Upper lobe of right lung (tissue), 1 donor: ENCODE results near the gene TMEM91. TPM values are rescaled to one million over a fixed set of nuclear protein-coding genes. Genes with fewer than 3 reads are reported as not detected.
A peak's percentile ranks its signal among the peaks of the same experiment; 100 is the strongest.

Experiments used
- ATAC-seq: fragments of 200-7000 bp; cut with Tn5 transposase; one replicate; pipeline ENCODE4 v1.9.1; 2020; ENCODE audit warnings: mild to moderate bottlenecking, moderate library complexity
- DNase-seq: peaks from one replicate; pipeline ENCODE4 v3.0.0-alpha.2; 2020
- H3K27ac ChIP-seq: fragments of 200-600 bp; one replicate; pipeline ENCODE4 v1.8.0; 2022
- H3K27me3 ChIP-seq: fragments of 200-600 bp; one replicate; pipeline ENCODE4 v1.8.0; 2022; ENCODE audit warnings: mild to moderate bottlenecking
- H3K36me3 ChIP-seq: fragments of 200-600 bp; one replicate; pipeline ENCODE4 v1.8.0; 2022
- H3K4me1 ChIP-seq: fragments of 200-600 bp; one replicate; pipeline ENCODE4 v1.8.0; 2022
- H3K4me3 ChIP-seq: fragments of 200-600 bp; one replicate; pipeline ENCODE4 v1.8.0; 2022; ENCODE audit warnings: mild to moderate bottlenecking
- H3K9me3 ChIP-seq: fragments of 200-600 bp; one replicate; pipeline ENCODE4 v1.8.0; 2022
- CTCF ChIP-seq: fragments of 200-600 bp; IDR thresholded peaks from one replicate; pipeline ENCODE4 v1.8.0; 2022; ENCODE audit warnings: antibody characterized with exemption
- intact Hi-C: fragments of 100-400 bp; cut with DNase I; formaldehyde crosslinking; loops from one replicate; pipeline ENCODE4 v1.11.0; 2022
- total RNA-seq: library from RNA; stranded (reverse); fragmentation: NEBNext Ultra II Directional; extraction: Animal tissue kit (Norgen Biotek cat#: 25700); gene quantifications from one replicate; pipeline ENCODE4 v1.2.1, GENCODE V29; 2021
- donor health status: DM: no; HTN: yes; CAD: no; lungs with severe emphysema.

The TMEM91 gene
- total RNA-seq, 1 donor from 2014 or later, result 19.5 TPM

- DNase-seq, result no peak
- H3K27ac ChIP-seq, result no peak overlapping the region
- peaks cover 54% of the 10 kb centered on the region for H3K36me3 ChIP-seq
- no peak for ATAC-seq
- H3K4me1 ChIP-seq, result peaks cover 49% of the 10 kb centered on the region
- no peaks in the 10 kb centered on the region for H3K9me3 ChIP-seq
- no peak overlapping the region for H3K4me3 ChIP-seq
- no peaks in the 10 kb centered on the region for H3K27me3 ChIP-seq
- no peak for TF ChIP-seq CTCF
- intact Hi-C loops, result no loop called here
Observed at GRCh38 chr19:41330481-41330880, 45.9 kb upstream of the TMEM91 start.

- peaks cover 42% of the 10 kb centered on the region for H3K4me1 ChIP-seq
- no peaks in the 10 kb centered on the region for H3K27me3 ChIP-seq
- peaks cover 56% of the 10 kb centered on the region for H3K36me3 ChIP-seq
- no peak overlapping the region for H3K27ac ChIP-seq
- no peak for TF ChIP-seq CTCF
- H3K4me3 ChIP-seq, result no peak overlapping the region
- H3K9me3 ChIP-seq, result no peaks in the 10 kb centered on the region
- ATAC-seq, result no peak
- intact Hi-C loops, result no loop called here
- DNase-seq, result no peak
Observed at GRCh38 chr19:41330946-41331678, 45.2 kb upstream of the TMEM91 start.

GRCh38 chr19:41332000-41332399 lies 44.3 kb upstream of the TMEM91 start:
- intact Hi-C loops, result no loop called here

GRCh38 chr19:41332468-41332867 lies 43.9 kb upstream of the TMEM91 start:
- no peak overlapping the region for H3K27ac ChIP-seq
- peaks cover 70% of the 10 kb centered on the region for H3K36me3 ChIP-seq
- ATAC-seq (no peak), DNase-seq (no peak)
- no peak for TF ChIP-seq CTCF
- no peaks in the 10 kb centered on the region for H3K9me3 ChIP-seq
- H3K4me3 ChIP-seq, result no peak overlapping the region
- intact Hi-C loops, result no loop called here
- no peaks in the 10 kb centered on the region for H3K27me3 ChIP-seq
- H3K4me1 ChIP-seq, result peaks cover 29% of the 10 kb centered on the region

More at GRCh38 chr19:41332000-41332399, 44.3 kb upstream of the TMEM91 start:
- peaks cover 65% of the 10 kb centered on the region for H3K36me3 ChIP-seq
- H3K27ac ChIP-seq, result no peak overlapping the region
- TF ChIP-seq CTCF, result no peak
- no peaks in the 10 kb centered on the region for H3K9me3 ChIP-seq
- no peak overlapping the region for H3K4me3 ChIP-seq
- ATAC-seq (no peak), DNase-seq (no peak)
- H3K27me3 ChIP-seq, result no peaks in the 10 kb centered on the region
- H3K4me1 ChIP-seq, result peaks cover 34% of the 10 kb centered on the region

- intact Hi-C loops, result no loop called here
- peaks cover 82% of the 10 kb centered on the region for H3K36me3 ChIP-seq
- peaks cover 6% of the 10 kb centered on the region for H3K4me1 ChIP-seq
- ATAC-seq (peak; percentile 79), DNase-seq (no peak)
- TF ChIP-seq CTCF, result no peak
- no peaks in the 10 kb centered on the region for H3K9me3 ChIP-seq
- no peak overlapping the region for H3K4me3 ChIP-seq
- peak overlapping the region; percentile 58 for H3K27ac ChIP-seq
- H3K27me3 ChIP-seq, result no peaks in the 10 kb centered on the region
Observed at GRCh38 chr19:41334793-41335192, 41.5 kb upstream of the TMEM91 start.
